ENCODE data around the gene IGSF9B.

IGSF9B gene

GRCh38 chr11:133992121-133992520 is 35.4 kb upstream of the IGSF9B start:
- H3K27ac ChIP-seq (ENCODE audit: low read depth, low read length): no peak overlapping the region
- H3K36me3 ChIP-seq (ENCODE audit: low read length): no peaks in the 10 kb centered on the region
- no peaks in the 10 kb centered on the region for H3K9me3 ChIP-seq (ENCODE audit: insufficient read depth, low read length)
- TF ChIP-seq EZH2phosphoT487 (conservative IDR thresholded peaks at IDR 0.05; ENCODE audit: low read length): no peak
- H3K4me2 ChIP-seq (ENCODE audit: low read depth, low read length, poor library complexity, severe bottlenecking): no peak overlapping the region
- H3K9ac ChIP-seq (ENCODE audit: low read length): no peak overlapping the region
- H3K79me2 ChIP-seq (ENCODE audit: insufficient read depth, low read length): no peaks in the 10 kb centered on the region
- no peaks in the 10 kb centered on the region for H3K27me3 ChIP-seq (ENCODE audit: low read length)
- no peaks in the 10 kb centered on the region for H3K9me2 ChIP-seq (replicated peaks; ENCODE audit: insufficient read depth, low read length)
- H3K4me3 ChIP-seq (ENCODE audit: insufficient read depth, low read length, poor library complexity, severe bottlenecking): no peak overlapping the region
- no peaks in the 10 kb centered on the region for H4K20me1 ChIP-seq (ENCODE audit: low read depth, low read length)
- H3F3A ChIP-seq (ENCODE audit: insufficient read depth): no peaks in the 10 kb centered on the region
- no peak overlapping the region for H2AFZ ChIP-seq (ENCODE audit: low read depth, low read length, severe bottlenecking)

GRCh38 chr11:133991101-133991500 is 34.3 kb upstream of the IGSF9B start:
- no peak for TF ChIP-seq EZH2phosphoT487 (conservative IDR thresholded peaks at IDR 0.05; ENCODE audit: low read length)
- TF ChIP-seq, protein P1, sequence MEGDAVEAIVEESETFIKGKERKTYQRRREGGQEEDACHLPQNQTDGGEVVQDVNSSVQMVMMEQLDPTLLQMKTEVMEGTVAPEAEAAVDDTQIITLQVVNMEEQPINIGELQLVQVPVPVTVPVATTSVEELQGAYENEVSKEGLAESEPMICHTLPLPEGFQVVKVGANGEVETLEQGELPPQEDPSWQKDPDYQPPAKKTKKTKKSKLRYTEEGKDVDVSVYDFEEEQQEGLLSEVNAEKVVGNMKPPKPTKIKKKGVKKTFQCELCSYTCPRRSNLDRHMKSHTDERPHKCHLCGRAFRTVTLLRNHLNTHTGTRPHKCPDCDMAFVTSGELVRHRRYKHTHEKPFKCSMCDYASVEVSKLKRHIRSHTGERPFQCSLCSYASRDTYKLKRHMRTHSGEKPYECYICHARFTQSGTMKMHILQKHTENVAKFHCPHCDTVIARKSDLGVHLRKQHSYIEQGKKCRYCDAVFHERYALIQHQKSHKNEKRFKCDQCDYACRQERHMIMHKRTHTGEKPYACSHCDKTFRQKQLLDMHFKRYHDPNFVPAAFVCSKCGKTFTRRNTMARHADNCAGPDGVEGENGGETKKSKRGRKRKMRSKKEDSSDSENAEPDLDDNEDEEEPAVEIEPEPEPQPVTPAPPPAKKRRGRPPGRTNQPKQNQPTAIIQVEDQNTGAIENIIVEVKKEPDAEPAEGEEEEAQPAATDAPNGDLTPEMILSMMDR (IDR thresholded peaks at IDR 0.05; ENCODE audit: insufficient read depth, low read length, poor library complexity, severe bottlenecking): no peak
- Histone ChIP-seq H3K4me2 (ENCODE audit: low read depth, low read length, poor library complexity, severe bottlenecking) (no peak overlapping the region), H3K27ac (ENCODE audit: low read depth, low read length) (no peak overlapping the region), H3K9me3 (ENCODE audit: insufficient read depth, low read length) (no peaks in the 10 kb centered on the region), H3K36me3 (ENCODE audit: low read length) (no peaks in the 10 kb centered on the region), H3K4me3 (ENCODE audit: insufficient read depth, low read length, poor library complexity, severe bottlenecking) (no peak overlapping the region), H3F3A (ENCODE audit: insufficient read depth) (no peaks in the 10 kb centered on the region), H4K20me1 (ENCODE audit: low read depth, low read length) (no peaks in the 10 kb centered on the region), H3K9ac (ENCODE audit: low read length) (no peak overlapping the region), H3K79me2 (ENCODE audit: insufficient read depth, low read length) (no peaks in the 10 kb centered on the region), H2AFZ (ENCODE audit: low read depth, low read length, severe bottlenecking) (no peak overlapping the region), H3K9me2 (replicated peaks; ENCODE audit: insufficient read depth, low read length) (no peaks in the 10 kb centered on the region), H3K27me3 (ENCODE audit: low read length) (no peaks in the 10 kb centered on the region)

- Histone ChIP-seq H3K27me3 (ENCODE audit: low read length) (no peaks in the 10 kb centered on the region), H3K9me3 (ENCODE audit: insufficient read depth, low read length) (no peaks in the 10 kb centered on the region), H4K20me1 (ENCODE audit: low read depth, low read length) (no peaks in the 10 kb centered on the region), H3K36me3 (ENCODE audit: low read length) (no peaks in the 10 kb centered on the region), H2AFZ (ENCODE audit: low read depth, low read length, severe bottlenecking) (no peak overlapping the region), H3F3A (ENCODE audit: insufficient read depth) (no peaks in the 10 kb centered on the region), H3K4me2 (ENCODE audit: low read depth, low read length, poor library complexity, severe bottlenecking) (no peak overlapping the region), H3K27ac (ENCODE audit: low read depth, low read length) (no peak overlapping the region), H3K79me2 (ENCODE audit: insufficient read depth, low read length) (no peaks in the 10 kb centered on the region), H3K9me2 (replicated peaks; ENCODE audit: insufficient read depth, low read length) (no peaks in the 10 kb centered on the region), H3K9ac (ENCODE audit: low read length) (no peak overlapping the region), H3K4me3 (ENCODE audit: insufficient read depth, low read length, poor library complexity, severe bottlenecking) (no peak overlapping the region)
- TF ChIP-seq, protein P1 (IDR thresholded peaks at IDR 0.05; ENCODE audit: insufficient read depth, low read length, poor library complexity, severe bottlenecking): no peak
- TF ChIP-seq EZH2phosphoT487 (conservative IDR thresholded peaks at IDR 0.05; ENCODE audit: low read length): no peak
Measured at GRCh38 chr11:133990501-133990900, 33.7 kb upstream of the IGSF9B start.

GRCh38 chr11:133988686-133989410 is 32.1 kb upstream of the IGSF9B start:
- no peak overlapping the region for H3K9ac ChIP-seq (ENCODE audit: low read length)

More at GRCh38 chr11:133988686-133989410, 32.1 kb upstream of the IGSF9B start:
- H3K36me3 ChIP-seq (ENCODE audit: low read length): no peaks in the 10 kb centered on the region
- H3F3A ChIP-seq (ENCODE audit: insufficient read depth): no peaks in the 10 kb centered on the region
- no peak overlapping the region for H3K4me3 ChIP-seq (ENCODE audit: insufficient read depth, low read length, poor library complexity, severe bottlenecking)
- H3K9me3 ChIP-seq (ENCODE audit: insufficient read depth, low read length): no peaks in the 10 kb centered on the region
- no peaks in the 10 kb centered on the region for H3K9me2 ChIP-seq (replicated peaks; ENCODE audit: insufficient read depth, low read length)
- no peaks in the 10 kb centered on the region for H3K27me3 ChIP-seq (ENCODE audit: low read length)
- H3K79me2 ChIP-seq (ENCODE audit: insufficient read depth, low read length): no peaks in the 10 kb centered on the region
- no peak overlapping the region for H2AFZ ChIP-seq (ENCODE audit: low read depth, low read length, severe bottlenecking)
- no peak overlapping the region for H3K27ac ChIP-seq (ENCODE audit: low read depth, low read length)
- TF ChIP-seq EZH2phosphoT487 (conservative IDR thresholded peaks at IDR 0.05; ENCODE audit: low read length): no peak
- TF ChIP-seq, protein P1 (IDR thresholded peaks at IDR 0.05; ENCODE audit: insufficient read depth, low read length, poor library complexity, severe bottlenecking): no peak
- H4K20me1 ChIP-seq (ENCODE audit: low read depth, low read length): no peaks in the 10 kb centered on the region
- no peak overlapping the region for H3K4me2 ChIP-seq (ENCODE audit: low read depth, low read length, poor library complexity, severe bottlenecking)
